Measurements from ENCODE around the gene CCKAR.
"Not testable (repeated sequence)": the region's sequence is repeated elsewhere in the genome, so short reads cannot be mapped to it uniquely, and the experiment has no call there.

The CCKAR gene

GRCh38 chr4:26490111-26490959 is at the start of gene CCKAR:
Gene CCKAR (minus strand): TSS chr4:26490484. CDS start chr4:26490267, 217 bp downstream.
- DNase-seq = no peak

- DNase-seq = no peak
Measured at GRCh38 chr4:26533685-26534084, 43.4 kb upstream of the CCKAR start.

GRCh38 chr4:26531491-26532116 is 41.3 kb upstream of the CCKAR start:
- no peak for DNase-seq

- no peak for DNase-seq
Measured at GRCh38 chr4:26530099-26530498, 39.8 kb upstream of the CCKAR start.

- no peak for DNase-seq
Measured at GRCh38 chr4:26529479-26529878, 39.2 kb upstream of the CCKAR start.

GRCh38 chr4:26525771-26526150 is 35.5 kb upstream of the CCKAR start:
- DNase-seq = no peak

- DNase-seq = no peak
Measured at GRCh38 chr4:26525136-26525770, 35.0 kb upstream of the CCKAR start.

GRCh38 chr4:26524011-26524410 is 33.7 kb upstream of the CCKAR start:
- DNase-seq = no peak

GRCh38 chr4:26522478-26522877 is 32.2 kb upstream of the CCKAR start:
- DNase-seq = no peak

GRCh38 chr4:26520728-26521450 is 30.6 kb upstream of the CCKAR start:
- no peak for DNase-seq

- DNase-seq = no peak
Measured at GRCh38 chr4:26515936-26516335, 25.7 kb upstream of the CCKAR start.

- no peak for DNase-seq
Measured at GRCh38 chr4:26510334-26510964, 20.2 kb upstream of the CCKAR start.

GRCh38 chr4:26509681-26510333 is 19.5 kb upstream of the CCKAR start:
- no peak for DNase-seq

GRCh38 chr4:26507286-26507685 is 17.0 kb upstream of the CCKAR start:
- DNase-seq = no peak

- no peak for DNase-seq
Measured at GRCh38 chr4:26503844-26504243, 13.6 kb upstream of the CCKAR start.

GRCh38 chr4:26503427-26503826 is 13.1 kb upstream of the CCKAR start:
- DNase-seq = no peak

GRCh38 chr4:26500565-26500999 is 10.3 kb upstream of the CCKAR start:
- DNase-seq = not testable (repeated sequence)

- no peak for DNase-seq
Measured at GRCh38 chr4:26496207-26496783, 6.0 kb upstream of the CCKAR start.

- DNase-seq = no peak
Measured at GRCh38 chr4:26493461-26493860, 3.2 kb upstream of the CCKAR start.

- no peak for DNase-seq
Measured at GRCh38 chr4:26491449-26492170, 1.3 kb upstream of the CCKAR start.

GRCh38 chr4:26490960-26491284 is 638 bp upstream of the CCKAR start:
- no peak for DNase-seq

All from activated naive CD4-positive, alpha-beta T cell (primary cell).